Stimulated activated CD4-positive, alpha-beta T cell treated with anti-CD3 and anti-CD28 coated beads, Interleukin-1b, Interleukin-23, amount 100 ng/mL, for 24 hours (primary cell): ENCODE data around the gene GTF2F2.
"Not testable (repeated sequence)": the region's sequence is repeated elsewhere in the genome, so short reads cannot be mapped to it uniquely, and the experiment has no call there.

Source experiments
- DNase-seq, 4 experiments: peaks; one replicate each; pipeline ENCODE4 v3.0.0-alpha.2; 2020; ENCODE audit warnings: low read depth in 4 of 4, low spot score in 1 of 4

The GTF2F2 gene

DNA sequence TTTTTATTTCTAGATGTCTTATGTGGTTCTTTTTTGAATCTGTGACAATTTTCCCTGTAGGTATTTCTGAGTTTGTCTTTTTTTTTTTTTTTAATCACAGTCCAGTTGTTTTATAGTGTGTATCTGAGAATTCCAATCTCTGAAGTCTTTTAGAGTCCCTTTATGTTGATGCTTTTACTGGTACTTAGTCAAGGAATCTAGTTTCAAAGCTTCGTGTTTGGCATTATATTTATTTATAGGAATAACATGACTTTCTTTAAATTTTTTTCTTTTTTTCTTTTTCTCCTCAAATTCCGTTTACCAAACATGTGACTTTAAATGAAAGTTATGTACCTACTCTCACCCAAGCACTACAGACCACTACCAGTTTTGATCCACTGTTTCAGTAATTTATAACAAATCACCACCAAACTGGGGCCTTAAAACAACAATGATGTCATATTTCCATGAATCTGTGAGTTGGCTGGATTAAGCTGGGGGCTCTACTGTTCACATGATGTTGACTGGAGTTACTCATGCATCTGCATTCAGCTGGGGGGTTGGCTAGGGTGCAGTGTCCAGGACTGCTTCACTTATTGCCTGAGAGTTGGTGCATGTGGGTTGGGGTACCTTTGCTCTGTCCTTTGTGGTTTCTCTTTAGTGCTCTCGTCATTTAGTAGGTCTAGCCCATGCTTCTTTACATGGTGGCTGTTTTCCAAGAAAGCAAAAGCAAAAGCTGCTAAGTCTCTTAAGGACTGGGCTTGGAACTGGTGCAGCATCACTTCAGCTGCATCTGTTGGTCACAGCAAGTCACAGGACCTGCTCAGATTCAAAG is 58.2 kb downstream of the GTF2F2 start:
- no peak for DNase-seq

DNA sequence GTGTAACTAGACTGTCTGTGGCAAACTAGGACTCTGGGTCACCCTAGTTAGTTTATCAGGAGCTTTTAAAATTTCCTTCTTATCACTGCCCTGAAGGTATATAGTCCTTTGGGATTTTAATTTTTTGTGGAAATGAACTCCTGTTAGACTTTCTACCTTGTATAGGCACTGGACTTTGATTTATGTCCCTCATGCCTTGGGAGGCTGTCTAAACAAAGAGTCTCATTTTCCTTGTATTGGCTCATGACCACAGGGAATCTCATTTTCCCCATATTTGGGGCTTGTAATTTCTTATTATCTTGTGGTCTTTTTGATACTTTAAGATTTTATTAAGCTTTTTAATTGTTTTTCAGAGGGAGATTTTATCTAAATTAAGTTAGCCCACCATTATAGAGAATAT is 59.1 kb downstream of the GTF2F2 start:
- DNase-seq, result no peak

DNA sequence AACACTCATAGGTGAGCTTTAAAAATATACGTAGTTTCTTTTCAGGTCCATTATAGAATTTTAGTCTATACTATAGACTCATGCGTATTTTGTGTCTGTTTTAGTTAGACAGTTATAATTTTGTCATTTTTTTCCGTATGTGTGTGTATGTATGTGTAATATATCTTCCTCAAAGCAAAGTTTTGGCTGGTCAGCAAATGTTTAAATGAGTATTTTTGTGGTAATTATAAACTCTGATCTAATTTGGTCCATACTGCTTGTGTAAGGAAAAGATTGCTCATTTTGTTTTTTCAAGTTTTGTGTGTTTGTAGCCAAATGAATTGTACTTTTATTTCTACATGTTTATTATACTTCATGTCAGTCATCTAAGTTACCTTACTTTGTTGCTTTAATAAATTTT is 60.0 kb downstream of the GTF2F2 start:
- no peak for DNase-seq

DNA sequence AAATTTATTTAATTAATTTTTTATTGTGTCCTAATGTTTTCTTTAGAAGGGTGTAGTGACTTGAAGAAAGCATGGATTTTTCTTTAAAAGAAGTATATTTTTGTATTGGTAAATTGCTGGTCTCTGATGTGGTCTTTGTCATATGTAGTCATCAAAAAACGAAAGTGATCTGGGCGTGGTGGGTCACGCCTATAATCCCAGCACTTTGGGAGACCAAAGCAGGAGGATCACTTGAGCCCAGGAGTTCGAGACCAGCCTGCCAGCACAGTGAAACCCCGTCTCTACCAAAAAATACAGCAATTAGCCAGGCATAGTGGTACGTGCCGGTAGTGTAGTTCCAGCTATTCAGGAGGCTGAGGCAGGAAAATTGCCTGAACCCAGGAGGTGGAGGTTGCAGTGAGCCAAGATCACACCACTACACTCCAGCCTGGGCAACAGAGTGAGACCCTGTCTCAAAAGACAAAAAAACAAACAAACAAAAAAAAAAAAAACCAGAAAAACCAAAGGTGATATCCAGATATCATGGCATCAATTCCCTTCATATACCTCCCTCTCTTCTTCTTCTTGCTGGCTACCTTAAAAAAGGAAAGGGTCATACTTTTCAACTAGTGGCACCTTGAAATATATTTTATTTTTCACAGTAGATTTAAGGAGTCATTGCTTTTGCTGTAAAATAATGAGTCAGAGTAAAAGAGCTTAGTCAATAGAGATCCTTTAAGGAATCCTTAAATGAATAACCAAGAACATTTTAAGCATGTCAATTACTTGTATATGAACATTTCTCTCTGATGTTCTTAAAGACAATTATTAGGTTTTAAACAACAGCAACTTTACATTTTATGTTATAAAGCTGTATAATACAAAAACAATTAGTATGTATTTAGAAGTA is 60.6 kb downstream of the GTF2F2 start:
- DNase-seq, result no peak

DNA sequence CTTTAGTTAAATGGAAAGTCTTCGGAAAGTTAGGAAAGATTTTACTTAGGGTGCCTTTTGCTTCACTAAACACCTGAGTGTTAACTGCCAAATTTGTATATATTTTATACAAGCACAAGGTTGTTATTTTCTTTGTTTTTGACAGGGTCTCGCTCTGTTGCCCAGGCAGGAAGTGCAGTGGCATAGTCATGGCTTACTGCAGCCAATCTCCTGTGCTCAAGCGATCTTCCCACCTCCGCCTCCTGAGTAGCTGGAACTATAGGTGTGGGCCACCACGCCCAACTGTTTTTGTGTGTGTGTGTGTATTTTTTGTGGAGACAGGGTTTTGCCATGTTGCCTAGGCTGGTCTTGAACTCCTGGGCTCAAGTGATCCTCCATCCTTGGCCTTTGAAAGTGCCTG is 64.4 kb downstream of the GTF2F2 start:
- no peak for DNase-seq

DNA sequence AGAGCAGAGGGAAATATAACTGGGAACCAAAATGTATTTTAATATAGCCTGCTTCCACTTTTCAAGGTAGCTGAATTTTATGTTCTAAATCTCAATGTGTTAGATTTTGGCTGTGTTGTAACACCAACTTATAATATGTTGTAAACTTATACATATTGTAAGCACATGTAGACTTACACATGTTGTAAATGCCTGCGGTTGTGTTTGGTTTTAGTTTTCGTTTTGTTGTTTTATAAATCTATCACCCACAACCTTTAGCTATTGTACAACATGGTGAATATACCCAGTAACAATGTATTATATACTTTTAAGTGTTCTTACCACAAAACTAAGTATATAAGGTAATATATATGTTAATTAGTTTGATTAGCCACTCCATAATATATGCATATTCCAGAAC is 65.0 kb downstream of the GTF2F2 start:
- no peak for DNase-seq

DNA sequence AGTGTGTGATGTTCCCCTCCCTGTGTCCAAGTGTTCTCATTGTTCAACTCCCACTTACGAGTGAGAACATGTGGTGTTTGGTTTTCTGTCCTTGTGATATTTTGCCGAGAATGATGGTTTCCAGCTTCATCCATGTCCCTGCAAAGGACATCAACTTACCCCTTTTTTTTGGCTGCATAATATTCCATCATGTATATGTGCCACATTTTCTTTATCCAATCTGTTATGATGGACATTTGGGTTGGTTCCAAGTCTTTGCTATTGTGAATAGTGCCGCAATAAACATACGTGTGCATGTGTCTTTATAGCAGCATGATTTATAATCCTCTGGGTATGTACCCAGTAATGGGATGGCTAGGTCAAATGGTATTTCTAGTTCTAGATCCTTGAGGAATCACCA is 68.8 kb downstream of the GTF2F2 start:
- DNase-seq, result not testable (repeated sequence)

DNA sequence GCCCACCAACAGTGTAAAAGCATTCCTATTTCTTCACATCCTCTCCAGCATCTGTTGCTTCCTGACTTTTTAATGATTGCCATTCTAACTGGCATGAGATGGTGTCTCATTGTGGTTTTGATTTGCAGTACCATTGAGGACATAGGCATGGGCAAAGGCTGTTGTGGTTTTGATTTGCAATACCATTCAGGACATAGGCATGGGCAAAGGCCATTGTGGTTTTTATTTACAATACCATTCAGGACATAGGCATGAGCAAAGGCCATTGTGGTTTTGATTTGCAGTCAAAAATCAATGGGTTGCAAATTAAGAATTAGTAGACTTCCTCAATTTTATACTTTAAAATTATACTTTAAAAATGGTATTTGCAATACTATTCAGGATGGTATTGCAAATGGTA is 69.2 kb downstream of the GTF2F2 start:
- not testable (repeated sequence) for DNase-seq

DNA sequence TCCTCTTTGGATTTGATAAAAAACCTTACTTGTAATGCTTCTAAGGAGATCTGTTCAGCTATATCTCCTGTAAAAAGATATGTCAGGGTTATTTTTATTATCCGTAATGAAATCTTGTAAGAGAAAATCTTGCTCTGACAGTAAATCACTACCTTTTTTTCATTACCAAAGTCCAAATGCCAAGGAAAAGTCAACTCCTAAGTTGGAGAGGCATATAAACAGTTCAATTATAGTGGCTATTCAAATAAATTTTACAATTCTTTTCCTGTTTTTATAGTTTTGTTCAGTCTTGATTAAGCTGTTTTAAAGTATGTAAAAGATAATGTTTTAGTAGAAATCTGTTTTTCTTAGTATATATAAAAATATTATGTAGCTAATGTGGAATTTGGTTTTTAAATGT is 71.6 kb downstream of the GTF2F2 start:
- DNase-seq, result no peak

DNA sequence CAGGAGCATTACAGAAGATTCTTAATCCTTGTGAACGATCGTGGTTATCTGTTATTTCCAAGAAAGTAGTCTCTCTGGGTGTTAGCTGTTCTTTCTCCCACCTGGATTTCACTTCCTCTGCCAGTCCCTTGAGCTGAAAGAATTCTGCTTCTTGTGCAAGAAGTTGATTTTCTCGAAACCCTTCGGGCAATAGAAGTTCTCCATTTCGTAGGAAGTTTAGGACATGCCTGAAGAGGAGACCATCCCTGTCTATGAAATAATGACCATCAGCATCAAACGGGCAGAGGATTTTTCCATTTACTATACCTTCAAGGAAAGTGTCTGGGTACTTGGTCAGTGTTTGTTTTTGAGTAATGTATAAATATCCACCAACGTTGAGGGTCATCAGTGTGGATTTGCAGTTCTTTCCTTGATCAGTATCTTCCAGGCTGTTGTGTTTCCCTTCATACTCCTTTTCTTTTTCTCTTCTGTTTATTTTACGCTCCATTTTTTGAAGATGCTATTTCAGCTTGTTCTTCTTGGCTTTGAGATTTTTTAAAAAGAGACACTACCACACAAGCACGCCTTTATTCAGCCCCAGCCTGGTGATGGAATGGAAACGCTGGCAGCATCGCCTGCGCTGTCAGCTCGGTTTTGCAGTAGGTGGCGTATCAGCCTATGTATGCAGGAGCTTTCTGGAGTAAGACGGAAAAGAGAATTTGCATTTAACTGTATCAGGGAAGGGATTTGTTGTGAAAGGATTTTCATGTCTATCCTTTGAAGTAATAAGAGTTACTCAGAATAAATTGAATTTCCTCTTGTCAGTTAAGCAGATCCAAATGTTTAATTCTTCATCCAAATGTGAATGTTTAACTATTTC is 74.0 kb downstream of the GTF2F2 start:
- no peak for DNase-seq

DNA sequence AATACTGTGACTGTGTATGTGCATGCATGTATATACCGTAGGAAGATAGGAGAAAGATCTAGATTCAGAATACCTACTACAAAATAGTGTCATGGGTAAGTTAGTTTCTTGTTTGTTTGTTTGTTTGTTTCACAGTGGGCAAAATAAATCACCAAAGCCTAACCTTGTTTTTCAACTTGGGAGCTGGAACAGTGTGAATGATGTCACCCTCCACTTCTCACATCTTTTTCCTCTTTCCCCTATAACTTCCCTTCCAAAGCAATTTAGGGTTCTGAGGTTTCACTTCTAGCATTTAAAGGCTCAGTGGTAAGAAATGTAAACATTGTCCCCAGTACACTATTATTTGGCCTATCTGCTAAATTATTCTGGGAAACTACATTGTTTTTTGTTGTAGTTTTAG is 75.1 kb downstream of the GTF2F2 start:
- no peak for DNase-seq

DNA sequence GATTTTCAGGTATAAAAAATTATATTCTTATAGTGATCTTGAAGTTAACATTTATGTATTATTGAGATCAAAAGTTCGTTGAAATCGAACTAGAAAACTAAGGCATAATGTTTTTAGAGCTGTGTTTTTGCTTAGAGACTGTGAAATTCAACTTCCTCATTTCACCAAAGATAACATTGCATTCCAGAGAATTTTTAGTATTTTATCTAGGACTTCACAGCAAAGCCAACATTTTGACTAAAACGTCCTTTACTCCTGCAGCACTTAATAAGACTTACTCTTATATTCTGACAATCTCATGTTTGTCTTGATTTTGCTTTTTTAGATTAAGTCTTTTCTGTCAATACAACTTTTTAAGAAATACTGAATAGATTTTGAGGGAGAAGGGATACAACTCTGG is 75.8 kb downstream of the GTF2F2 start:
- DNase-seq, result no peak

DNA sequence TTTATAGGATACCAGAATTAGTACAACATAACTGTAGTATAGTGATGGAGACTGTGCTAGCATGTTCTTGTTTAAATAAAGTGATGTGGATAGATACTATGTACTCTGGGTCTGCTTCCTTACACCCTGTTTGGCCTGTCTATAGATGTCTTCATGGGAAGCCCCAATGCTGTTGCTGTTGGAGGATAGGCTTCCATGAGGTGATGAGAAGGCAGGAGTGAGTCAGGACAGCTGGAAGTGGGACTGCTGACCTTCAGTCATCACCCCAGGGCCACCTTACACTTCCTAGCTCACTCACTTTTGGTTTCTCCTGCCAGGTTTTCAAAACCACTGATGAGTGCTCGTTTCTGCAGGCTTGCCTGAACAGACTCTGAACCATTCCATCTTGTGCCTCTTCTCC is 76.3 kb downstream of the GTF2F2 start:
- no peak for DNase-seq

DNA sequence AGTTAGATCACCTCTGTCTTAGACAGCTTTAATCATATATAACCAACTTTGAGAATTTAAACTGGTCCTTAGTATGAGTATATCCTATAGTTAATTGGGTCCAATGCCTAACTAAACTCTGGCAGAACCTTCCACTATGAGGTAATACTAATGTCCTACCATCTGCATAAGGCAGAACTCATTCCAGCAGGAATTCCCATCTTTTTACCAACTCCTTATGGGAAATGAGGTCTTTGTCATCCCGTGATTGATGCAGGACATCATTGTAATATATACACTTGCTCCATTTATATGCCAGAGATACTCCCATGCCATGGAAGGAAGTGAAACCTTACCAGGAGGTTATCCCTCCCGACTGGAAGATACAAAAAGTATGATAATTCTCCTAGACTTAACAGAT is 77.7 kb downstream of the GTF2F2 start:
- no peak for DNase-seq

DNA sequence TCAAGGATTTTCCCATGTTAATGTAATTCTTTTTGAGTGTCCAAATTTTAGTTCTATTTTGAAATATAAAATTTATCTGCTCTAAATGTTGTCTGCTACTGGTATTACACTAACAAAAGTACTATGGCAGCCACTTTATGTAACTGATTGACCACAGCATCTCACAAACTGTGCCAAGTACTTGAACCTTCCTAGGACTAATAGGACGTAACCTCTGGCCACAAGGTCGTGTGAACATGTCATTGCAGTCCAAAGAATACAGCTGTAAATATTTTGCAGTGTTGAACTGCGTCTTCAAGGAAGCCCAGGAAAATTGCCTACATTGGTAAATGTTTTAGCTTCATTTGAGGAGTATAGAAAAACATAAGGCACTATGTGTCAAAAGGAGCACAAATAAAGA is 78.6 kb downstream of the GTF2F2 start:
- no peak for DNase-seq

DNA sequence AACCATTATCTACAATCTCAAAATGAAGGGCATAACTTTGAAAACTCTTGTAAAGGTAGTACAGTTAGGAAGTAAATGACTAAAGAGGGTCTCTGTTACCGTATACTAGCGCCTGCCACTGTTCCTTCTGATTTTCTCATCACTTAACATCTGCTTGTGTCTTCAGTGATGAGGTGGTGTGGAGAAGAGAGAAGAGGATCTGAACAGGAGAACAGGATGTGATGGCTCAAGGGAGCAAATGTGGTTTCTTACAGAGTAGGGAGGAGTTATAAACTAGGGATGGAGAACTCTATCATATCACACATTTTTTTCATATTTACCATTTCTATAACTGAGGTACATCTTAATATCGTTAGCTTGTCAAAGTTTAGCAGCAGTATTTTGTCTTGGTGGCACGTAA is 79.4 kb downstream of the GTF2F2 start:
- DNase-seq, result no peak

DNA sequence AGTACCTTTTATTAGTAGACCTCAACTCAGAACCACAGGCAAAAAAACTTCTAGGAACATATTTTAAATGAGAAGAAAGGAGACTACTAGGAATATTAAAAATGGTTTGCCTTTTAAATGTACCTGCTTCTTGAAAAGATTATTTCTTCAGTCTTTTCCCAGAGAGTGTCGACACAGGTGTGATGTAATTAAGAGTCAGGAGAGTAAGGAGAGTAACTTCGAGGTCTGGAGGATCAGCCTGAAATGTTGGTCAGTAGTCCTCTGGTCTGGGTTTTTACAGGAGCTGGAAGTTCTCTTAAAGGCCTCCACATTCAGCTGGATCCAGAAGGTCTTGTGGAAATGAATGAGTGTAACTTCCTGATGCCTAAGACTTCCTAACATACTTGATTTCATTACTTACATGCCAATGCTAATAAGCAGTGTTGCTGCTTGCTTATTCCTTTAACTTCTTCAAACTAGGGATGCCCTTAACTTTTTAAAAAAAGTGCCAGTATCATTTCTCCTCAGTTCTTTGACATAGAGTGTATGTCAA is 80.5 kb downstream of the GTF2F2 start, which contains the start of gene KCTD4:
KCTD4 (minus strand) TSS at position 345 of the 532 bp plus-strand sequence. CDS start 6,478 bp downstream, outside the sequence.
- no peak for DNase-seq

DNA sequence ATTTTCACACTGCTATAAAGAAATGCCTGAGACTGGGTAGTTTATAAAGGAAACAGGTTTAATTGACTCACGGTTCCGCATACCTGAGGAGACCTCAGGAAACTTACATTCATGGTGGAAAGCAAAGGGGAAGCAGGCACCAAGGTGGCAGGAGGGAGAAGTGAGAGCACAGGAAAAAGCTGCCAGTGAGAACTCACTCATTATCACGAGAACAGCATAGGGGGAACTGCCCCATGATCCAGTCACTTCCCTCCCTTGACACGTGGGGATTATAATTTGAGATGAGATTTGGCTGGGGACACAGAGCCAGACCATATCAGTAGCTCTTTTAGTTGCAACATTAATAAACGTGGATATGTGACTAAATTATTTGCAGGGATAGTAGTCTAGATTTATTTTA is 84.8 kb downstream of the GTF2F2 start:
- no peak for DNase-seq

DNA sequence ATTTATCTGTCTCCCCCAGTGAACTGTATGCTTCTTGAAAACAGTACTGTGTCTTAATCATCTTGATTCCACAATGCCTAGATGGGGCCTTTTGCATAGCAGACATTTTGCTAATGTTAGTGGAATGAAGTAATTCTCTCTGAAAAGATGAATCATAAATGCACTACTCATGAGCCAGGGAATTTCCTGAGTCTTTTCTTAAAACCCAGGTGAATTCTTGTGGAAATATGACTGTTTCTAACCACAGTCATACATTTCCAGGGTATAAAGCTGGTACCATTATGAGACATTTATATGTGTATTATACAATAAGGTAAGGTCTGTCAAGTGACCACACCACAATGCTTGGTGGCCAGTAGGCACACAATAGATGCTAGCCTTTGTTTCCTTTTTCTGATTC is 86.0 kb downstream of the GTF2F2 start:
- no peak for DNase-seq

DNA sequence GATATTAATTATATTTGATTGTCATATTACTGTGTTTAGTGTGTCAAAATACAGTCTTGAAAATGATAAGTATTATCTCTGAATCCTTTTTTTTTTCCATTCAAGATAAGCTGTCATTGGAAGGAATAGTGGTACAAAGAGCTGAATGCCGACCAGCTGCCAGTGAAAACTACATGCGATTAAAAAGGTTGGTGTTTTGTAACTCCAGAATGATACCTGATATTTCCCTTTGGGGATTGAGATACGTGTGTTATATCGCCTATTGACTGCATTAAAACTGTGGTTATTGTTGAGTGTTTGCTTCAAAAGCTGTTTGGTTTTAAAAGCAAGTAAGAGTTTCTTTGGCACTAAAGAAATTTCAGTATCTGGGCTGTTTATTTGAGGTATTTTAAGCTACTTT is 87.0 kb downstream of the GTF2F2 start:
- DNase-seq, result no peak

DNA sequence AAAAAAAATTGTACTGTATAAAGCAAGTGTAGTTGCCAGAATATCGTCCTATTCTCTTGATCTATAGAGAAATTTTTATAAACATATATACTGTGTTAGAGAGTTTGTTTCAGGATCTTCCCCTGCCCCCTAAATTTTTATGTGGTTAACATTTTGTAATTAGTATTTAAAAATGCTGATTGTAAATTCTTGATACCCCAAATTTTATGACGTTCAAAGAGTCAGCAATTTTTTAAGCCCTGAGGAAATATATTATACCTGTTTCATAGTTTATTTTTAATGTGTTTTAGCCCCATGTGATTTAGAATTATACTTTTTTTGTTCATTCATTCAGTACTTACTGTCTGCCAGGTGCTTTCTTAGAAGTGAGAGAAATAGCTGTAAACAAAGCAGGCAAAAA is 87.8 kb downstream of the GTF2F2 start:
- no peak for DNase-seq
